ENCODE data around the gene CCDC81. TPM values are rescaled to one million over a fixed set of nuclear protein-coding genes. Genes with fewer than 3 reads are reported as not detected.
"Not testable (repeated sequence)": the region's sequence is repeated elsewhere in the genome, so short reads cannot be mapped to it uniquely, and the experiment has no call there.

The CCDC81 gene
- under 1 TPM; 0.81 to 0.84 TPM for total RNA-seq

GRCh38 chr11:86374586-86374985, at the start of gene CCDC81:
CCDC81 (plus strand) TSS chr11:86374887; CDS start chr11:86375164, 277 bp downstream.
- intact Hi-C loops (cut with micrococcal nuclease): no loop called here
- no peaks in the 10 kb centered on the region for H3K9me3 Mint-ChIP-seq
- peaks cover 9% of the 10 kb centered on the region for H3K27me3 Mint-ChIP-seq (ENCODE audit: low read depth)
- DNase-seq: no peak
- H3K4me3 Mint-ChIP-seq: no peak within 1 kb of the TSS
- no peak within 1 kb of the TSS for H3K27ac Mint-ChIP-seq
- CTCF ChIA-PET: no interaction called here
- H3K36me3 Mint-ChIP-seq (ENCODE audit: low read depth): no peaks in the 10 kb centered on the region
- H3K4me1 Mint-ChIP-seq (ENCODE audit: low read depth): peaks cover 7% of the 10 kb centered on the region

- Mint-ChIP-seq H3K4me3 (no peak overlapping the region), H3K27me3 (ENCODE audit: low read depth) (no peaks in the 10 kb centered on the region), H3K27ac (peak overlapping the region; percentile 25), H3K36me3 (ENCODE audit: low read depth) (peaks cover 61% of the 10 kb centered on the region), H3K4me1 (ENCODE audit: low read depth) (no peaks in the 10 kb centered on the region), H3K9me3 (no peaks in the 10 kb centered on the region)
- CTCF ChIA-PET: no interaction called here
- intact Hi-C loops (cut with micrococcal nuclease): no loop called here
- no peak for DNase-seq
These were observed 39.4 kb upstream of the CCDC81 start for GRCh38 chr11:86335131-86335767.

- CTCF ChIA-PET: no interaction called here
- Mint-ChIP-seq H3K27ac (no peak overlapping the region), H3K27me3 (ENCODE audit: low read depth) (no peaks in the 10 kb centered on the region), H3K4me3 (no peak overlapping the region), H3K36me3 (ENCODE audit: low read depth) (peaks cover 64% of the 10 kb centered on the region), H3K4me1 (ENCODE audit: low read depth) (peaks cover 3% of the 10 kb centered on the region), H3K9me3 (no peaks in the 10 kb centered on the region)
- intact Hi-C loops (cut with micrococcal nuclease): no loop called here
- DNase-seq: no peak
These were observed 37.5 kb upstream of the CCDC81 start for GRCh38 chr11:86337227-86337626.

GRCh38 chr11:86341382-86341781, 33.3 kb upstream of the CCDC81 start:
- no peak overlapping the region for H3K27ac Mint-ChIP-seq
- DNase-seq: no peak
- H3K36me3 Mint-ChIP-seq (ENCODE audit: low read depth): peaks cover 45% of the 10 kb centered on the region
- peaks cover 14% of the 10 kb centered on the region for H3K4me1 Mint-ChIP-seq (ENCODE audit: low read depth)
- H3K4me3 Mint-ChIP-seq: no peak overlapping the region
- intact Hi-C loops (cut with micrococcal nuclease): no loop called here
- CTCF ChIA-PET: interaction anchor here (0.5 kb wide), 1 partner anchor 180 kb away, joined by 3 read pairs; no protein-coding TSS in a partner anchor
- no peaks in the 10 kb centered on the region for H3K9me3 Mint-ChIP-seq
- no peaks in the 10 kb centered on the region for H3K27me3 Mint-ChIP-seq (ENCODE audit: low read depth)

- Mint-ChIP-seq H3K9me3 (no peaks in the 10 kb centered on the region), H3K4me3 (no peak overlapping the region), H3K4me1 (ENCODE audit: low read depth) (peaks cover 14% of the 10 kb centered on the region), H3K27ac (no peak overlapping the region), H3K36me3 (ENCODE audit: low read depth) (peaks cover 4% of the 10 kb centered on the region), H3K27me3 (ENCODE audit: low read depth) (no peaks in the 10 kb centered on the region)
- DNase-seq: no peak
- CTCF ChIA-PET: interaction anchor here (0.7 kb wide), 1 partner anchor 585 kb away, joined by 4 read pairs; no protein-coding TSS in a partner anchor
- intact Hi-C loops (cut with micrococcal nuclease): no loop called here
These were observed 28.2 kb upstream of the CCDC81 start for GRCh38 chr11:86346513-86346912.

- Mint-ChIP-seq H3K36me3 (ENCODE audit: low read depth) (no peaks in the 10 kb centered on the region), H3K27me3 (ENCODE audit: low read depth) (no peaks in the 10 kb centered on the region), H3K4me1 (ENCODE audit: low read depth) (no peaks in the 10 kb centered on the region), H3K4me3 (no peak overlapping the region), H3K9me3 (no peaks in the 10 kb centered on the region), H3K27ac (no peak overlapping the region)
- CTCF ChIA-PET: interaction anchor here (0.6 kb wide), 1 partner anchor 43 kb away, joined by 4 read pairs; no protein-coding TSS in a partner anchor
- no peak for DNase-seq
- intact Hi-C loops (cut with micrococcal nuclease): no loop called here
These were observed 19.4 kb upstream of the CCDC81 start for GRCh38 chr11:86355256-86355655.

- intact Hi-C loops (cut with micrococcal nuclease); H3K27ac Mint-ChIP-seq; H3K27me3 Mint-ChIP-seq (ENCODE audit: low read depth); CTCF ChIA-PET; DNase-seq; H3K4me1 Mint-ChIP-seq (ENCODE audit: low read depth); H3K36me3 Mint-ChIP-seq (ENCODE audit: low read depth); H3K9me3 Mint-ChIP-seq; H3K4me3 Mint-ChIP-seq: not testable (repeated sequence)
These were observed 17.3 kb upstream of the CCDC81 start for GRCh38 chr11:86357412-86357811.

- Mint-ChIP-seq H3K27ac (no peak overlapping the region), H3K36me3 (ENCODE audit: low read depth) (peaks cover 1% of the 10 kb centered on the region), H3K27me3 (ENCODE audit: low read depth) (no peaks in the 10 kb centered on the region), H3K9me3 (peaks cover 3% of the 10 kb centered on the region), H3K4me1 (ENCODE audit: low read depth) (no peaks in the 10 kb centered on the region), H3K4me3 (no peak overlapping the region)
- DNase-seq: no peak
- intact Hi-C loops (cut with micrococcal nuclease): no loop called here
- CTCF ChIA-PET: no interaction called here
These were observed 16.0 kb upstream of the CCDC81 start for GRCh38 chr11:86358720-86359119.

- Mint-ChIP-seq H3K36me3 (ENCODE audit: low read depth) (peaks cover 1% of the 10 kb centered on the region), H3K4me3 (no peak overlapping the region)
These were observed 13.8 kb upstream of the CCDC81 start for GRCh38 chr11:86360775-86361395.

GRCh38 chr11:86363424-86363823, 11.3 kb upstream of the CCDC81 start:
- Mint-ChIP-seq H3K4me1 (ENCODE audit: low read depth) (no peaks in the 10 kb centered on the region), H3K36me3 (ENCODE audit: low read depth) (peaks cover 1% of the 10 kb centered on the region), H3K4me3 (no peak overlapping the region), H3K9me3 (peaks cover 5% of the 10 kb centered on the region), H3K27me3 (ENCODE audit: low read depth) (no peaks in the 10 kb centered on the region), H3K27ac (no peak overlapping the region)
- CTCF ChIA-PET: interaction anchor here (0.7 kb wide), 1 partner anchor 41 kb away, joined by 3 read pairs; no protein-coding TSS in a partner anchor
- intact Hi-C loops (cut with micrococcal nuclease): no loop called here
- no peak for DNase-seq

More at GRCh38 chr11:86360775-86361395, 13.8 kb upstream of the CCDC81 start:
- Mint-ChIP-seq H3K4me1 (ENCODE audit: low read depth) (no peaks in the 10 kb centered on the region), H3K27ac (no peak overlapping the region), H3K27me3 (ENCODE audit: low read depth) (no peaks in the 10 kb centered on the region), H3K9me3 (peaks cover 5% of the 10 kb centered on the region)
- DNase-seq: no peak
- intact Hi-C loops (cut with micrococcal nuclease): no loop called here
- CTCF ChIA-PET: interaction anchor here (0.8 kb wide), 1 partner anchor 10 kb away, joined by 3 read pairs; no protein-coding TSS in a partner anchor

GRCh38 chr11:86365546-86365945, 9.1 kb upstream of the CCDC81 start:
- CTCF ChIA-PET: no interaction called here
- Mint-ChIP-seq H3K9me3 (peaks cover 5% of the 10 kb centered on the region), H3K27ac (no peak overlapping the region), H3K4me3 (no peak overlapping the region), H3K4me1 (ENCODE audit: low read depth) (no peaks in the 10 kb centered on the region), H3K36me3 (ENCODE audit: low read depth) (peaks cover 1% of the 10 kb centered on the region), H3K27me3 (ENCODE audit: low read depth) (peaks cover 2% of the 10 kb centered on the region)
- intact Hi-C loops (cut with micrococcal nuclease): no loop called here
- DNase-seq: no peak

GRCh38 chr11:86369668-86370067, 5.0 kb upstream of the CCDC81 start:
- H3K36me3 Mint-ChIP-seq (ENCODE audit: low read depth): no peaks in the 10 kb centered on the region
- peaks cover 7% of the 10 kb centered on the region for H3K4me1 Mint-ChIP-seq (ENCODE audit: low read depth)
- CTCF ChIA-PET: no interaction called here
- no peak overlapping the region for H3K27ac Mint-ChIP-seq
- H3K9me3 Mint-ChIP-seq: no peaks in the 10 kb centered on the region
- no peak overlapping the region for H3K4me3 Mint-ChIP-seq
- intact Hi-C loops (cut with micrococcal nuclease): no loop called here
- no peak for DNase-seq
- peaks cover 11% of the 10 kb centered on the region for H3K27me3 Mint-ChIP-seq (ENCODE audit: low read depth)

- no peaks in the 10 kb centered on the region for H3K9me3 Mint-ChIP-seq
- no peaks in the 10 kb centered on the region for H3K36me3 Mint-ChIP-seq (ENCODE audit: low read depth)
- intact Hi-C loops (cut with micrococcal nuclease): no loop called here
- CTCF ChIA-PET: no interaction called here
- H3K4me1 Mint-ChIP-seq (ENCODE audit: low read depth): peaks cover 7% of the 10 kb centered on the region
- peaks cover 11% of the 10 kb centered on the region for H3K27me3 Mint-ChIP-seq (ENCODE audit: low read depth)
- no peak overlapping the region for H3K4me3 Mint-ChIP-seq
- no peak for DNase-seq
- H3K27ac Mint-ChIP-seq: no peak overlapping the region
These were observed 4.5 kb upstream of the CCDC81 start for GRCh38 chr11:86370171-86370570.
